Stimulated activated CD4-positive, alpha-beta T cell treated with anti-CD3 and anti-CD28 coated beads, Interleukin-4, amount 100 ng/mL, for 48 hours (primary cell): ENCODE data around the gene FRMD4A.

Source experiments
- DNase-seq, 2 donors: peaks; one replicate each; pipeline ENCODE4 v3.0.0-alpha.2; 2020; ENCODE audit warnings: low read depth in 2 of 2

FRMD4A gene

GRCh38 chr10:13758312-13758711 lies 572.4 kb downstream of the FRMD4A start:
- no peak for DNase-seq

- no peak for DNase-seq
Observed at GRCh38 chr10:13754277-13754676, 576.4 kb downstream of the FRMD4A start.

- DNase-seq = no peak
Observed at GRCh38 chr10:13751191-13751764, 579.4 kb downstream of the FRMD4A start.

- no peak for DNase-seq
Observed at GRCh38 chr10:13750299-13751190, 580.2 kb downstream of the FRMD4A start.

- DNase-seq = no peak
Observed at GRCh38 chr10:13745271-13745670, 585.5 kb downstream of the FRMD4A start.

DNA sequence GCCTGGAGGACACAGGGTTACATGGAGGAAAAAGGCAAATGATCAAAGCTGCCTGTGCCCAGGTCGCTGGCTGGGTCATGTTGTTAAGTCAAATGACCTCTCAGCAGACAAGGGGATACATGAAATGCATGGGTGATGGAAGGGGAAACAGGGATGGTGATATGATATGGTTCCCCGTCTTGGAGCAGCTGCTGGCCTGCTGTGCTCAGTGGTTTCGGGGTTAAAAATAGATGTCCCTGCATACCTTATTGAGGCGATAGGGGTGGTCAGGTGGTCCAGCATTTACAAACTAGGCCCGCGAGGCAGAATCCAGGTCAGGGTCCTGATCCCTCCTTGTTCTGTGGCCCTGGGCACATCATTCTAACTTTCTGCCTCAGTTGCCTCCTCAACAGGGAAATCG lies 586.8 kb downstream of the FRMD4A start:
- DNase-seq = no peak

- no peak for DNase-seq
Observed at GRCh38 chr10:13743101-13743693, 587.5 kb downstream of the FRMD4A start.

GRCh38 chr10:13741438-13741837 lies 589.3 kb downstream of the FRMD4A start:
- no peak for DNase-seq

DNA sequence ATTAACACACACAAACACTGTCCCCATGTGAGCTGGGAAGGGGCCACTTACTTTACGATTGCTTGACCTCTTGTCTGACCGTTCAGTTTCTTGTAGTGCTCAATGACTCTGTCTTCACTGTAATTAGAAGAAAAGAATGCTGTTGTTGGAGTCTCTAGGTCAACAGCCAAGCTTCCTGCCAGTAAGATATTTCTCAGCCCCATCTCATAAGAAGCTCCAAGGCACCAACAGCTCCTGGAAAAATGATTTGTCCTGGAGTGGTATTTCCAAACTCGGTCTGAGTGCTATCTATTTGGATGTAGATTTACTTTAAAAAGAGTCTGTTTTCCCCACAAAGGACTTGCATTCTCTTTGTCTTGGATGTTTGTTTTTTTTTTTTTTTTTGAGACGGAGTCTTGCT lies 590.3 kb downstream of the FRMD4A start:
- no peak for DNase-seq

- no peak for DNase-seq
Observed at GRCh38 chr10:13739183-13739582, 591.5 kb downstream of the FRMD4A start.

- no peak for DNase-seq
Observed at GRCh38 chr10:13736506-13736905, 594.2 kb downstream of the FRMD4A start.

DNA sequence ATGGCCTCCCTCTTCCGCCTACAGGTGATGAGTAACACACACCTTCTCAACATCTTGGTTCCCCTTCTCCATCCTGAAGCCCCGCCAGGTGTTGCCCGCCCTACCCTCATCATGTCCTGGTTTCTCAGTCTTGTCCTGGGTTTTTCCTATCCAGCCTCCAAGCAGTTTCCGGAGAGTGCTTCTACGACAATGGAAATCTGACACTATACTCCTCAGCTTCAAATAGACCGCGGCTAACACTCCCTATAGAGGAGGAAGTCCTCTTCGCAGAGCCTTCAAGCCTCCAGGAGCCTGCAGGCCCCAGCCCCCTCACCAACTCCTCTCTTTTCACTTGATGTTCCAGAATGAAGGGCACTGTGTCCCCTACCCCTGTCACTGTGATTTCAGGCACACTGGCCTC lies 596.6 kb downstream of the FRMD4A start:
- no peak for DNase-seq

GRCh38 chr10:13733071-13733470 lies 597.7 kb downstream of the FRMD4A start:
- no peak for DNase-seq

DNA sequence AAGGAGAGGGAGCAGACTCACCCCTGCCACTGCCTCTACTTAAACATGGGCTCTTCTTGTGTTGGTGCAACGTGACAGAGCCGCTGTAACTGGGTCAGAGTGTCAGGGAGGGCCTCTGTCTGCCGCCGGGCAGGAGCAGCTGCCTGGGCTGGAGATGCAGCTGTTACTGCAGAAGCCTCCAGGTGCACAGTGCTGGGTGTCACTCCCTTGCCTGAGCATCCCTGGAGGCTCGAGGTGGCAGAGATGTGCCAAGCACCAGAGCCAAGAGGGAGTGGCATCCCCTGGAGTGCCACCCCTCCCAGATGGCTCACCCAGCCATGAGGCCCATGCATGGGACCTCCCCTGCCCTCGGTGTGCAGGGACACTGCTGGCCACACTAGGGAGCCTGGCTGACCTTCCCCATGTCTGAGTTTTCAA lies 598.3 kb downstream of the FRMD4A start:
- no peak for DNase-seq

- DNase-seq = no peak
Observed at GRCh38 chr10:13731799-13732198, 598.9 kb downstream of the FRMD4A start.

- no peak for DNase-seq
Observed at GRCh38 chr10:13730956-13731355, 599.8 kb downstream of the FRMD4A start.

DNA sequence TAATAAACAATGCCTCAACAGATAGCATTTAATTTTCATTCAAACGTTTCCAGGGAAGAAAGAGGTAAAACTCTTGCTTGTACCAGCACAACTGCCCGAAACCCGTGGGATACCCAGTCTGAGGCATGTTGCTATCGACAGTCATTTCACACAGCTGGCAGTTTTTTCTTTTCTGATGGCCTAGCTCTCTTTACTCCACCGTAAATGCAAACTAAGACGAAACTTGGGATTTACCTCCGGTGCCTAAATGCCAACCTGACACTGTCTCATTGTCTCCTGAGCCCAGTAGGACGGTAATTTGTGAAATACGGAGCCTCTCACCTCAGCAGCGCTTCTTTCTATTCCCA lies 600.4 kb downstream of the FRMD4A start:
- no peak for DNase-seq

GRCh38 chr10:13729586-13730305 lies 601.0 kb downstream of the FRMD4A start:
- no peak for DNase-seq

GRCh38 chr10:13728898-13729535 lies 601.7 kb downstream of the FRMD4A start:
- DNase-seq = no peak

DNA sequence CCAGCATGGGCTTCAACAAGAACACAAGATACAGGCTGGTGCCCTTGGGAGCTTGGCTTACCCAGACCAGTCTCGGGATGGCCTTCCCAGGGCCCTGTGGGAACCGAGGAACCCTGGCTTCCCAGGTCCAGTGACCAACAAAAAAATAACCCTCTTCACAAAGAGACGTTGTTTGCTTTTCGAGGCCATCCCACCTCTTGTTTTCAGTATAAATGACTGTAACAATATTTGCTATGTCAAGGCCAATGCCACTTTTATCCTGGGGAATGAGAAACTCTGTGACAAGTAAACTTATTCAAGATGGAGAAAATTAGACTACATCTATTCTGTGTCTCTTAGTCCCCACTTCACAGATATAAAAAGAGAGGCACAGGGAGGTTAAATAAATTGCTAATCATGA lies 605.1 kb downstream of the FRMD4A start:
- no peak for DNase-seq

- DNase-seq = no peak
Observed at GRCh38 chr10:13724484-13724883, 606.2 kb downstream of the FRMD4A start.
